Measurements from ENCODE around the gene TADA2A.

TADA2A gene

GRCh38 chr17:37365589-37365988 is 41.1 kb upstream of the TADA2A start:
- ChIA-PET POLR2A (no interaction called here), CTCF (no interaction called here)
- no peak for DNase-seq (ENCODE audit: extremely low spot score)
- no peak for TF ChIP-seq L3MBTL2 (conservative IDR thresholded peaks at IDR 0.05)
- no peak for TF ChIP-seq FOXK2 (IDR thresholded peaks at IDR 0.05)
- TF ChIP-seq CTBP1 (IDR thresholded peaks at IDR 0.05; ENCODE audit: borderline replicate concordance): no peak
- TF ChIP-seq FOXM1 (IDR thresholded peaks at IDR 0.05; ENCODE audit: borderline replicate concordance): no peak
- no peak for TF ChIP-seq NFRKB (IDR thresholded peaks at IDR 0.05)
- no peak for TF ChIP-seq LEF1 (IDR thresholded peaks at IDR 0.05; ENCODE audit: borderline replicate concordance)
- TF ChIP-seq ELF4 (IDR thresholded peaks at IDR 0.05): no peak
- no peak for TF ChIP-seq BHLHE40 (IDR thresholded peaks at IDR 0.05; ENCODE audit: borderline replicate concordance)
- no peak for TF ChIP-seq SUZ12 (IDR thresholded peaks at IDR 0.05)
- no peak for TF ChIP-seq SP1 (IDR thresholded peaks at IDR 0.05)
- TF ChIP-seq ARNT (IDR thresholded peaks at IDR 0.05): no peak

- ChIA-PET POLR2A (no interaction called here), CTCF (no interaction called here)
- DNase-seq (ENCODE audit: extremely low spot score): no peak
- TF ChIP-seq BHLHE40 (IDR thresholded peaks at IDR 0.05; ENCODE audit: borderline replicate concordance): no peak
- TF ChIP-seq SP1 (IDR thresholded peaks at IDR 0.05): no peak
- TF ChIP-seq SUZ12 (IDR thresholded peaks at IDR 0.05): no peak
- no peak for TF ChIP-seq LEF1 (IDR thresholded peaks at IDR 0.05; ENCODE audit: borderline replicate concordance)
- no peak for TF ChIP-seq PKNOX1 (IDR thresholded peaks at IDR 0.05)
- no peak for TF ChIP-seq TARDBP (IDR thresholded peaks at IDR 0.05)
- TF ChIP-seq FOXM1 (IDR thresholded peaks at IDR 0.05; ENCODE audit: borderline replicate concordance): no peak
- no peak for TF ChIP-seq FOXA1 (IDR thresholded peaks at IDR 0.05)
- TF ChIP-seq ARNT (IDR thresholded peaks at IDR 0.05): no peak
- TF ChIP-seq FOXK2 (IDR thresholded peaks at IDR 0.05): no peak
Measured at GRCh38 chr17:37368577-37368976, 38.1 kb upstream of the TADA2A start.

- POLR2A ChIA-PET: interaction anchor here (0.7 to 1.9 kb wide), 4 partner anchors 12 to 34 kb away, joined by 4 to 7 read pairs (median 6); partner anchors contain the start of genes ACACA and TADA2A
- CTCF ChIA-PET: interaction anchor here (0.5 to 2.8 kb wide), 27 partner anchors 9 to 953 kb away, joined by 3 to 34 read pairs (median 4); no protein-coding TSS in a partner anchor
- peak; percentile 67 for DNase-seq (ENCODE audit: extremely low spot score)
- TF ChIP-seq ZNF384 (IDR thresholded peaks at IDR 0.05) (0 out of 2 replicates have a peak, but pooled peaks have one; percentile 24), HDGF (IDR thresholded peaks at IDR 0.05; ENCODE audit: borderline replicate concordance) (no peak)
Measured at GRCh38 chr17:37373530-37374159, 33.0 kb upstream of the TADA2A start.

GRCh38 chr17:37375706-37376105 is 31.0 kb upstream of the TADA2A start, which contains the start of gene C17orf78:
TSS of gene C17orf78 (plus strand) at chr17:37375985. CDS start at chr17:37376093, 108 bp downstream.
- no peak for DNase-seq (ENCODE audit: extremely low spot score)
- POLR2A ChIA-PET: no interaction called here
- TF ChIP-seq BHLHE40 (IDR thresholded peaks at IDR 0.05; ENCODE audit: borderline replicate concordance) (no peak), ARNT (IDR thresholded peaks at IDR 0.05) (no peak), TARDBP (IDR thresholded peaks at IDR 0.05) (no peak), FOXK2 (IDR thresholded peaks at IDR 0.05) (no peak), HDGF (IDR thresholded peaks at IDR 0.05; ENCODE audit: borderline replicate concordance) (no peak), CTBP1 (IDR thresholded peaks at IDR 0.05; ENCODE audit: borderline replicate concordance) (no peak), FOXA1 (IDR thresholded peaks at IDR 0.05) (no peak), ELF4 (IDR thresholded peaks at IDR 0.05) (no peak), ZNF384 (IDR thresholded peaks at IDR 0.05) (no peak), LEF1 (IDR thresholded peaks at IDR 0.05; ENCODE audit: borderline replicate concordance) (no peak), L3MBTL2 (conservative IDR thresholded peaks at IDR 0.05) (no peak)
- CTCF ChIA-PET: interaction anchor here (1.3 to 2.8 kb wide), 4 partner anchors 16 to 23 kb away, joined by 4 to 28 read pairs (median 6); no protein-coding TSS in a partner anchor

GRCh38 chr17:37382056-37382455 is 24.6 kb upstream of the TADA2A start:
- POLR2A ChIA-PET: interaction anchor here (1.7 kb wide), 1 partner anchor 25 kb away, joined by 5 read pairs; the partner anchor contains the start of genes ACACA and TADA2A
- CTCF ChIA-PET: no interaction called here
- TF ChIP-seq SUZ12 (IDR thresholded peaks at IDR 0.05) (no peak), HDGF (IDR thresholded peaks at IDR 0.05; ENCODE audit: borderline replicate concordance) (no peak), PKNOX1 (IDR thresholded peaks at IDR 0.05) (no peak), FOXA1 (IDR thresholded peaks at IDR 0.05) (no peak), TARDBP (IDR thresholded peaks at IDR 0.05) (no peak), NFRKB (IDR thresholded peaks at IDR 0.05) (no peak), BHLHE40 (IDR thresholded peaks at IDR 0.05; ENCODE audit: borderline replicate concordance) (no peak), ZNF384 (IDR thresholded peaks at IDR 0.05) (no peak)
- DNase-seq (ENCODE audit: extremely low spot score): no peak

GRCh38 chr17:37384560-37385149 is 22.0 kb upstream of the TADA2A start:
- TF ChIP-seq FOXA1 (IDR thresholded peaks at IDR 0.05) (no peak), LEF1 (IDR thresholded peaks at IDR 0.05; ENCODE audit: borderline replicate concordance) (no peak), ZNF384 (IDR thresholded peaks at IDR 0.05) (no peak), SUZ12 (IDR thresholded peaks at IDR 0.05) (no peak), TARDBP (IDR thresholded peaks at IDR 0.05) (no peak), FOXM1 (IDR thresholded peaks at IDR 0.05; ENCODE audit: borderline replicate concordance) (no peak), HDGF (IDR thresholded peaks at IDR 0.05; ENCODE audit: borderline replicate concordance) (no peak), ELF4 (IDR thresholded peaks at IDR 0.05) (no peak), PKNOX1 (IDR thresholded peaks at IDR 0.05) (no peak), FOXK2 (IDR thresholded peaks at IDR 0.05) (no peak), SP1 (IDR thresholded peaks at IDR 0.05) (no peak), NFRKB (IDR thresholded peaks at IDR 0.05) (no peak), L3MBTL2 (conservative IDR thresholded peaks at IDR 0.05) (no peak), CTBP1 (IDR thresholded peaks at IDR 0.05; ENCODE audit: borderline replicate concordance) (no peak), BHLHE40 (IDR thresholded peaks at IDR 0.05; ENCODE audit: borderline replicate concordance) (no peak), ARNT (IDR thresholded peaks at IDR 0.05) (no peak)
- CTCF ChIA-PET: interaction anchor here (2.7 kb wide), 1 partner anchor 11 kb away, joined by 17 read pairs; no protein-coding TSS in a partner anchor
- POLR2A ChIA-PET: interaction anchor here (1.0 kb wide), 1 partner anchor 11 kb away, joined by 4 read pairs; no protein-coding TSS in a partner anchor
- no peak for DNase-seq (ENCODE audit: extremely low spot score)

All from HEK293T (cell line).